GM12864 (cell line): Measurements from ENCODE around the gene DSCAML1.
A peak's percentile ranks its signal among the peaks of the same experiment; 100 is the strongest.

ENCODE experiments used
- DNase-seq: peaks from one replicate; pipeline ENCODE4 v3.0.0-alpha.2; 2011; ENCODE audit warnings: low read depth
- H3K4me3 ChIP-seq: 2 replicates; pipeline ENCODE4 v1.5.1; 2011; ENCODE audit warnings: mild to moderate bottlenecking, low read depth, low read length, control low read depth
- CTCF ChIP-seq: IDR thresholded peaks from 2 replicates; pipeline ENCODE4 v1.5.1; 2011; ENCODE audit warnings: low read depth, mild to moderate bottlenecking, moderate library complexity, low read length, control low read depth, inconsistent platforms; ENCODE audit errors: missing control alignments

Gene DSCAML1

GRCh38 chr11:117808784-117809183 is 11.8 kb upstream of the DSCAML1 start:
- no peak overlapping the region for H3K4me3 ChIP-seq
- TF ChIP-seq CTCF: no peak
- no peak for DNase-seq

GRCh38 chr11:117807482-117808327 is 10.7 kb upstream of the DSCAML1 start:
- DNase-seq: no peak
- TF ChIP-seq CTCF: peak; percentile 87

GRCh38 chr11:117806846-117807245 is 9.8 kb upstream of the DSCAML1 start:
- DNase-seq: no peak
- H3K4me3 ChIP-seq: no peak overlapping the region
- no peak for TF ChIP-seq CTCF

More at GRCh38 chr11:117807482-117808327, 10.7 kb upstream of the DSCAML1 start:
- H3K4me3 ChIP-seq: no peak overlapping the region

GRCh38 chr11:117805045-117805444 is 8.0 kb upstream of the DSCAML1 start:
- no peak for DNase-seq
- no peak overlapping the region for H3K4me3 ChIP-seq
- TF ChIP-seq CTCF: no peak

GRCh38 chr11:117803896-117804295 is 6.9 kb upstream of the DSCAML1 start:
- DNase-seq: no peak
- no peak for TF ChIP-seq CTCF
- no peak overlapping the region for H3K4me3 ChIP-seq

- no peak for DNase-seq
- H3K4me3 ChIP-seq: no peak overlapping the region
- TF ChIP-seq CTCF: no peak
Measured at GRCh38 chr11:117799634-117800033, 2.6 kb upstream of the DSCAML1 start.

- H3K4me3 ChIP-seq: no peak overlapping the region
- DNase-seq: no peak
- no peak for TF ChIP-seq CTCF
Measured at GRCh38 chr11:117796456-117796871, 552 bp downstream of the DSCAML1 start.
